Measurements from ENCODE around the gene COX10. TPM values are rescaled to one million over a fixed set of nuclear protein-coding genes. Genes with fewer than 3 reads are reported as not detected.

Gene COX10
- total RNA-seq, 4 donors from 2014 or later, result 23.9 to 90.9 (median 64.4) TPM

DNA sequence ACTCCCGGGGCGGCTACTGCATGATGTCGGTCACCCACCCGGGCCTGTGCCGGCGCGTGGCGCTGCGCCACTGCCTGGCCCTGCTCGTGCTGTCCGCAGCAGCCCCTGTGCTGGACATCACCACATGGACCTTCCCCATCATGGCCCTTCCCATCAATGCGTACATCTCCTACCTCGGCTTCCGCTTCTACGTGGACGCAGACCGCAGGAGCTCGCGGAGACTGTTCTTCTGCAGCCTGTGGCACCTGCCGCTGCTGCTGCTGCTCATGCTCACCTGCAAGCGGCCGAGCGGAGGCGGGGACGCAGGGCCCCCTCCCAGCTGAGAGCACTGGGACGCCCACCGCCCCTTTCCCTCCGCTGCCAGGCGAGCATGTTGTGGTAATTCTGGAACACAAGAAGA, 137.6 kb downstream of the COX10 start:
- no peak for DNase-seq
- TF ChIP-seq, protein P1, sequence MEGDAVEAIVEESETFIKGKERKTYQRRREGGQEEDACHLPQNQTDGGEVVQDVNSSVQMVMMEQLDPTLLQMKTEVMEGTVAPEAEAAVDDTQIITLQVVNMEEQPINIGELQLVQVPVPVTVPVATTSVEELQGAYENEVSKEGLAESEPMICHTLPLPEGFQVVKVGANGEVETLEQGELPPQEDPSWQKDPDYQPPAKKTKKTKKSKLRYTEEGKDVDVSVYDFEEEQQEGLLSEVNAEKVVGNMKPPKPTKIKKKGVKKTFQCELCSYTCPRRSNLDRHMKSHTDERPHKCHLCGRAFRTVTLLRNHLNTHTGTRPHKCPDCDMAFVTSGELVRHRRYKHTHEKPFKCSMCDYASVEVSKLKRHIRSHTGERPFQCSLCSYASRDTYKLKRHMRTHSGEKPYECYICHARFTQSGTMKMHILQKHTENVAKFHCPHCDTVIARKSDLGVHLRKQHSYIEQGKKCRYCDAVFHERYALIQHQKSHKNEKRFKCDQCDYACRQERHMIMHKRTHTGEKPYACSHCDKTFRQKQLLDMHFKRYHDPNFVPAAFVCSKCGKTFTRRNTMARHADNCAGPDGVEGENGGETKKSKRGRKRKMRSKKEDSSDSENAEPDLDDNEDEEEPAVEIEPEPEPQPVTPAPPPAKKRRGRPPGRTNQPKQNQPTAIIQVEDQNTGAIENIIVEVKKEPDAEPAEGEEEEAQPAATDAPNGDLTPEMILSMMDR (IDR thresholded peaks at IDR 0.05), result no peak
- no peak for TF ChIP-seq POLR2A (IDR thresholded peaks at IDR 0.05)
- Histone ChIP-seq H3K4me3 (no peak overlapping the region), H3K27ac (no peak overlapping the region), H3K36me3 (peaks cover 0 to 28% (median 0%) of the 10 kb centered on the region in 3 donors), H3K9me3 (no peaks in the 10 kb centered on the region), H3K4me1 (peaks cover 0 to 9% (median 2%) of the 10 kb centered on the region in 4 donors), H3K27me3 (no peaks in the 10 kb centered on the region)

DNA sequence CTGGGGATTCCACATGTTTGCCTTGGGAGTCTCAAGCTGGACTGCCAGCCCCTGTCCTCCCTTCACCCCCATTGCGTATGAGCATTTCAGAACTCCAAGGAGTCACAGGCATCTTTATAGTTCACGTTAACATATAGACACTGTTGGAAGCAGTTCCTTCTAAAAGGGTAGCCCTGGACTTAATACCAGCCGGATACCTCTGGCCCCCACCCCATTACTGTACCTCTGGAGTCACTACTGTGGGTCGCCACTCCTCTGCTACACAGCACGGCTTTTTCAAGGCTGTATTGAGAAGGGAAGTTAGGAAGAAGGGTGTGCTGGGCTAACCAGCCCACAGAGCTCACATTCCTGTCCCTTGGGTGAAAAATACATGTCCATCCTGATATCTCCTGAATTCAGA, 138.5 kb downstream of the COX10 start:
- no peak for TF ChIP-seq POLR2A (IDR thresholded peaks at IDR 0.05)
- TF ChIP-seq, protein P1 (IDR thresholded peaks at IDR 0.05), result no peak
- no peak overlapping the region for H3K27ac ChIP-seq

DNA sequence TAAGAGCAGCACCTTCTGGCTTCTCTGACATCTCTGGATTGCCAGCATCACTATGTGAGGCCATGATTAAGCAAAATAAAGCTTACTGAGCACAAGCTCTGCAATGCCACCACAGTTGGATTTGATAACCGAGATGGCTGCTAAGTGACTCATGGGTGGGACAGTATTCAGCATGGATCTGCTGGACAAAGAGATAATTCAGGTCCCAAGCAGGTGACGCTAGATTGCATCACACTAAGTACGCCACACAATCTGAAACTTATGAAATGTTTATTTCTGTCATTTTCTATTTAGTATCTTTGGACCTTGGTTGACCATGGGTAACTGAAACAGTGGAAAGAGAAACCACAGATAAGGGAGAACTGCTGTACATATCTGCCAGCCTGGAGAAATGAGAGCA, 139.9 kb downstream of the COX10 start:
- H3K9me3 ChIP-seq, result no peaks in the 10 kb centered on the region
- no peaks in the 10 kb centered on the region for H3K27me3 ChIP-seq
- H3K36me3 ChIP-seq, result peaks cover 0 to 28% (median 0%) of the 10 kb centered on the region in 3 donors
- no peak for DNase-seq
- no peak overlapping the region for H3K27ac ChIP-seq
- H3K4me1 ChIP-seq, result peaks cover 0 to 3% (median 1%) of the 10 kb centered on the region in 4 donors
- no peak overlapping the region for H3K4me3 ChIP-seq
- TF ChIP-seq POLR2A (IDR thresholded peaks at IDR 0.05), result no peak
- TF ChIP-seq, protein P1 (IDR thresholded peaks at IDR 0.05), result no peak

More for the DNA sequence above, 138.5 kb downstream of the COX10 start:
- H3K4me3 ChIP-seq, result no peak overlapping the region
- H3K27me3 ChIP-seq, result no peaks in the 10 kb centered on the region
- H3K36me3 ChIP-seq, result peaks cover 0 to 28% (median 0%) of the 10 kb centered on the region in 3 donors
- no peak for DNase-seq
- H3K9me3 ChIP-seq, result no peaks in the 10 kb centered on the region
- H3K4me1 ChIP-seq, result peaks cover 0 to 8% (median 1%) of the 10 kb centered on the region in 4 donors

DNA sequence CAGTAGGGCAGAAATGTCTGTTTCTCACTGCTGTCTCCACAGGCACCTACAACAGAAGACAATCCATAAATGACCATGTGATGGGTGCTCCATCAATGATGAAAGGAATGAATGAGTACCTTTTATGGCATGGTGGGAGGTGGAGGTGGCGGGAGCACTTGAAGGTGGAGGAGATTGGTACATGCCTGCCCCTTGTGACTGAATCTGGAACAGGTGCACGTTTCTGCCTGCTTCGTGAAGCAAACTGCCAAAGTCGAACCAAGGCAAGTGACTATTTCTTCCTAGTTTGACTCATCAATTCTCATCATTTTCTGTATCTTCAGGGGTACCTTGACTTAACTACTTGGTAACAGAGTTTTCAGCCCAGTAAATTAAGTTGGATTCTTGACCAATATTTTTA, 141.9 kb downstream of the COX10 start:
- Histone ChIP-seq H3K36me3 (peaks cover 0 to 28% (median 0%) of the 10 kb centered on the region in 3 donors), H3K27ac (no peak overlapping the region), H3K4me3 (no peak overlapping the region), H3K27me3 (no peaks in the 10 kb centered on the region), H3K9me3 (no peaks in the 10 kb centered on the region), H3K4me1 (peaks cover 0 to 3% (median 0%) of the 10 kb centered on the region in 4 donors)
- TF ChIP-seq POLR2A (IDR thresholded peaks at IDR 0.05), result no peak
- TF ChIP-seq, protein P1 (IDR thresholded peaks at IDR 0.05), result no peak
- DNase-seq, result no peak

DNA sequence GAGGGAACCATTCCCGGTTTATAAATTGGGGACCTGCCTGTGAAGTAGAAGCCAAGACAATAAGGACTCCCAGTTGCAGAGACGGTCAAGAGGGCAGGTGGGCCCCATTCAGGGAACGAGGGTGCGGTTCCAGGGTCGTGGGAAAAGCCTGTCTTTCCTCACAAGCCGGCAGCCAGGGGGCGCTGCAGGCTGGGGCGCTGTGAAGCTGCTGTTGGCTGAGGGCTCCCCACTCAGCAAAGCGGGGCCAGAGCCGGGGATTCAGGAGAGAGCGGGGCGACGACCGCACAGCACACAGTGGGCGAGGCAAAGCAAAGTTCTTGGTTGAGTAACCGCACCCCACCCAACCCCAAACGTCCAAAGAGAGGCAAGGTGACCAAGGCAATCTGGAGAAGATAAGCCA, 142.5 kb downstream of the COX10 start:
- H3K27me3 ChIP-seq, result no peaks in the 10 kb centered on the region
- no peaks in the 10 kb centered on the region for H3K4me1 ChIP-seq
- H3K27ac ChIP-seq, result no peak overlapping the region
- H3K36me3 ChIP-seq, result peaks cover 0 to 27% (median 0%) of the 10 kb centered on the region in 3 donors
- no peaks in the 10 kb centered on the region for H3K9me3 ChIP-seq
- TF ChIP-seq, protein P1 (IDR thresholded peaks at IDR 0.05), result peak in 4 of 6 experiments; percentile 26 to 29 (median 28)
- TF ChIP-seq POLR2A (IDR thresholded peaks at IDR 0.05), result no peak
- H3K4me3 ChIP-seq, result no peak overlapping the region
- DNase-seq, result peak in 1 of 3 donors; percentile 59

DNA sequence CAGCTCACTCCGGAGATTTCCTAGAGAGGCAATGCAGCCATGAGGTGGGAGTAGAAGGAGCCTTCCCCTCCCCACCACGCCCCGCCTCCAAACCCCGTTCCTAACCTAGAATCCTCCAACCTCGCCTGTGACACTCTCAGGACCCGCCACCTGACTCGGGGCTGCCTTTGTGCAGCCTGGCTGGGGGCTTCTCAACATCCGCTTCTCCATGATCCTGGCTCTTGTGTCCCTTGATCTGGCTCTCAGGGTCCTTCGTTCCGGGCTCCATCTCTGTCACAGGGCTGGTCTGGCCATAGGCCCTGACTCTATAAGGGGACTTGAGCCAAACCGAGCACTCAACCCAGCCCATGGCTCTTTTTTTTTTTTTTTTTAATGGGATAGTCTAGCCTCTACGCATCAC, 143.1 kb downstream of the COX10 start:
- H3K27me3 ChIP-seq, result no peaks in the 10 kb centered on the region
- DNase-seq, result no peak
- H3K9me3 ChIP-seq, result no peaks in the 10 kb centered on the region
- H3K4me1 ChIP-seq, result no peaks in the 10 kb centered on the region
- peaks cover 0 to 21% (median 0%) of the 10 kb centered on the region in 3 donors for H3K36me3 ChIP-seq
- no peak overlapping the region for H3K4me3 ChIP-seq
- H3K27ac ChIP-seq, result no peak overlapping the region
- TF ChIP-seq POLR2A (IDR thresholded peaks at IDR 0.05), result no peak
- TF ChIP-seq, protein P1 (IDR thresholded peaks at IDR 0.05), result no peak
